Rectal smooth muscle tissue (tissue), 1 donor: ENCODE results near the gene KRTAP1-3.
"Not testable (repeated sequence)": the region's sequence is repeated elsewhere in the genome, so short reads cannot be mapped to it uniquely, and the experiment has no call there.

Source experiments
- H3K27ac ChIP-seq: one replicate; pipeline ENCODE4 v1.7.0; 2013; ENCODE audit warnings: low read depth, low read length, inconsistent platforms
- H3K27me3 ChIP-seq: one replicate; pipeline ENCODE4 v1.7.0; 2013; ENCODE audit warnings: low read length; ENCODE audit not compliant: control insufficient read depth, insufficient read depth
- H3K36me3 ChIP-seq: one replicate; pipeline ENCODE4 v1.7.0; 2013; ENCODE audit warnings: low read length; ENCODE audit not compliant: control insufficient read depth, insufficient read depth
- H3K4me1 ChIP-seq: one replicate; pipeline ENCODE4 v1.7.0; 2013; ENCODE audit warnings: low read length; ENCODE audit not compliant: control insufficient read depth, insufficient read depth
- H3K4me3 ChIP-seq: one replicate; pipeline ENCODE4 v1.7.0; 2013; ENCODE audit warnings: low read length
- H3K9ac ChIP-seq: one replicate; pipeline ENCODE4 v1.7.0; 2013; ENCODE audit warnings: low read length

The KRTAP1-3 gene

DNA sequence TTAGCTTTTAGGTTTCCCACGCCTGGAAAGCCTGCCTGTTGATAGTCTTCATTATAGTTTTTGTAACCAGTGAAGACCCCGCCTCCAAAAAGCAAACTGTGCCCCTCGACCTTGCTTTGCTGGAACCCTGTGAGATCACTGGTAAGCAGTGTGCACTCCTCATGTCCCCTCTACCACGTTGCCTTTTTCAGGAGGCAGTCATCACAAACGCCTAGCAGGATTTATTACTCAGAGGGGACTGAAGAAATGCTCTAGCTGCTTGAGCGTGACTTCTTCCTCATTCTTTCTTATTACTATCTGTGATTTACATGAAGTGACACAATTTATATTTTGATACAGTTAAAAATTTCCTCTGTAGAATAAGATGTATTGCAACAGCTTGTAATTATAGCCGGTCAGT is 19.2 kb downstream of the KRTAP1-3 start:
- no peak overlapping the region for H3K27ac ChIP-seq
- H3K4me3 ChIP-seq = no peak overlapping the region
- no peaks in the 10 kb centered on the region for H3K4me1 ChIP-seq
- no peak overlapping the region for H3K9ac ChIP-seq
- no peaks in the 10 kb centered on the region for H3K27me3 ChIP-seq
- H3K36me3 ChIP-seq = no peaks in the 10 kb centered on the region

DNA sequence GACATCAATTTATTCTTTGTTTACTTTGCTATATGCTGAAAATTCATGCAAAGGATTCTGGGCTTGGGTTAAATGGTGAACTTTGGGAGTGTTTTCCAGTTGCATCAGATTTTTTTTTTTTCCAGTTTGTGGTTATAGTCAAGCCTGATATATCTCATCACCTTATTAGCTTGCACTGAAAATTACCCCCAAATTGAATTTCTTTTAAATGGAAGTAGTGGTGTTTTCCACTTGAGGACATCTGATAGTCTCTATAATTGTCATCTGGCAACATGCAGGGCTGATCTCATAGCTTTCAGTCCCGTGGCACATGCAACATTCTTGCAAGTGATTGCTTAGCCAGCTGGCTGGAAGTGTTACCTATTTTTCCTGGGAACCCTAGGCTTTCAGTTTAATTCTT is 21.1 kb downstream of the KRTAP1-3 start:
- Histone ChIP-seq H3K27ac (no peak overlapping the region), H3K4me1 (no peaks in the 10 kb centered on the region), H3K4me3 (no peak overlapping the region), H3K36me3 (no peaks in the 10 kb centered on the region), H3K9ac (no peak overlapping the region), H3K27me3 (no peaks in the 10 kb centered on the region)

DNA sequence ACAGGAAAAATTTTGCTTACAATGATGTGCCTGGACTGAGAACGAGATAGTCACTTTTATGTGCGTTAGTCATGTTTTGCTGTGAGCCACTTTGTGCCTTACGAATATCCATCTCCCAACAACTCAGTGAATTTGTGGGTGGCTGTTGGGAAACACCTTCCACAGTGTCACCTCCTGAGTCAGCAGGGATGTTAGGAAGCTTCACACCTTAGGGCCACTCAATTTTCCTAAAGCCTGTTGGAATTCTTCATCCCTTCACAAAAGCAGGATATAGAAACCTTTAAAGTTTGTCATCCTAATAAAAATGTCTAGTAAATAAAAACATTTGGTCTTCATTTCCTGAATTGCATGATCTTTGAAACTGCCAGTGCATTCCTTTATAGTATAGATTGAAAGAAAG is 21.5 kb downstream of the KRTAP1-3 start:
- Histone ChIP-seq H3K36me3 (no peaks in the 10 kb centered on the region), H3K4me3 (no peak overlapping the region), H3K27ac (no peak overlapping the region), H3K27me3 (no peaks in the 10 kb centered on the region), H3K4me1 (no peaks in the 10 kb centered on the region), H3K9ac (no peak overlapping the region)

- Histone ChIP-seq H3K9ac (no peak overlapping the region), H3K27me3 (no peaks in the 10 kb centered on the region), H3K27ac (no peak overlapping the region), H3K4me1 (no peaks in the 10 kb centered on the region), H3K4me3 (no peak overlapping the region), H3K36me3 (no peaks in the 10 kb centered on the region)
These were observed 22.2 kb downstream of the KRTAP1-3 start for GRCh38 chr17:41012326-41013120.

GRCh38 chr17:41010441-41010840 is 24.2 kb downstream of the KRTAP1-3 start:
- Histone ChIP-seq H3K27ac (no peak overlapping the region), H3K4me3 (no peak overlapping the region), H3K36me3 (no peaks in the 10 kb centered on the region), H3K27me3 (no peaks in the 10 kb centered on the region), H3K4me1 (no peaks in the 10 kb centered on the region), H3K9ac (no peak overlapping the region)

GRCh38 chr17:41009936-41010335 is 24.7 kb downstream of the KRTAP1-3 start:
- no peak overlapping the region for H3K27ac ChIP-seq
- no peak overlapping the region for H3K9ac ChIP-seq
- no peak overlapping the region for H3K4me3 ChIP-seq
- no peaks in the 10 kb centered on the region for H3K27me3 ChIP-seq
- no peaks in the 10 kb centered on the region for H3K36me3 ChIP-seq
- no peaks in the 10 kb centered on the region for H3K4me1 ChIP-seq

DNA sequence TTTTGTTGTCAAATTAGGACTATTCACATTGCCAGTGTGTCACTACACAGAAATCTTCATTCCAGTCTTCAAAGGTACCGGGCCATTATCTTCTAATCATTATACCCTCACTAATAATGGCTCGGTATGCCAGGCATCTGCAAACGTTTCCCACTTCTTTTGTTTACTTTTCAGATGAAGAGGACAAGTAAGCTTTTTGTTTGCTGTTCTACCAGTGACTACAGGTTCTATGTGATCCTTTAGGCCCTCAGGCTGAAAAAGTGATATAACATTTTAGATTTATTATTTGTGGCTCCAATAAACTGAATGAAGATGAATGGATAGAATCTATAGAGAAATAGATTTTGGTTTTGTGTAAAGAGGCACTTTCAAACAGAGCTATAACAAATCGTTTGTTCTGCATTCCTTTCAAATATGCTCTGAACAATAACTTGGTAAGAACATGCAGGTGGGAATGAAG is 25.3 kb downstream of the KRTAP1-3 start:
- no peaks in the 10 kb centered on the region for H3K4me1 ChIP-seq

GRCh38 chr17:41008811-41009210 is 25.9 kb downstream of the KRTAP1-3 start, which contains the start of gene KRTAP3-1:
TSS of gene KRTAP3-1 (minus strand) at chr17:41009128. CDS start at chr17:41009074, 54 bp downstream.
- Histone ChIP-seq H3K27ac (no peak within 1 kb of the TSS), H3K27me3 (no peaks in the 10 kb centered on the region), H3K9ac (no peak within 1 kb of the TSS), H3K36me3 (no peaks in the 10 kb centered on the region), H3K4me3 (no peak within 1 kb of the TSS), H3K4me1 (no peaks in the 10 kb centered on the region)

More for the DNA sequence above, 25.3 kb downstream of the KRTAP1-3 start:
- Histone ChIP-seq H3K36me3 (no peaks in the 10 kb centered on the region), H3K9ac (no peak overlapping the region), H3K27ac (no peak overlapping the region), H3K4me3 (no peak overlapping the region), H3K27me3 (no peaks in the 10 kb centered on the region)

GRCh38 chr17:41004397-41004796 is 30.3 kb downstream of the KRTAP1-3 start:
- Histone ChIP-seq H3K4me3 (no peak overlapping the region), H3K36me3 (no peaks in the 10 kb centered on the region)

DNA sequence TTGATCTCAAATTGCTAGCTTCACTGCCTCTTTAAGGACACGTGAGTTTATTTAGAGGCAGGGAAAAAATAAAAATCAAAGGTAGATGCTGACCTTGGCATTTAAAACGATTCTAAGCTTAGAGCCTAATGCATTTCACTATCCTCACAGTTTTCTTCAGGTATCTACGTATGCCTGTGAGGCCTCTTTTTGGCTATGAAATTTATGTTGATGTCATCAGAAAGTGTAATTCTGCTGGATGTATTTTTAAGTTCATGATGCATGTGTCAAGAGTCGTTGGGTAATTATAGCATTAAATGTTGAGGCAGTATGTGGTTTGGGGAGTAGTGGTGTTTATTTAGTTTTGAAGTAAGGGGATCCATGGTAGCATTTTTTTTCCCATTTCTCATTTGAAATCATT is 30.7 kb downstream of the KRTAP1-3 start:
- Histone ChIP-seq H3K27ac (no peak overlapping the region), H3K27me3 (no peaks in the 10 kb centered on the region), H3K4me3 (no peak overlapping the region), H3K36me3 (no peaks in the 10 kb centered on the region), H3K9ac (no peak overlapping the region), H3K4me1 (no peaks in the 10 kb centered on the region)

More at GRCh38 chr17:41004397-41004796, 30.3 kb downstream of the KRTAP1-3 start:
- Histone ChIP-seq H3K27ac (no peak overlapping the region), H3K4me1 (no peaks in the 10 kb centered on the region), H3K27me3 (no peaks in the 10 kb centered on the region), H3K9ac (no peak overlapping the region)

DNA sequence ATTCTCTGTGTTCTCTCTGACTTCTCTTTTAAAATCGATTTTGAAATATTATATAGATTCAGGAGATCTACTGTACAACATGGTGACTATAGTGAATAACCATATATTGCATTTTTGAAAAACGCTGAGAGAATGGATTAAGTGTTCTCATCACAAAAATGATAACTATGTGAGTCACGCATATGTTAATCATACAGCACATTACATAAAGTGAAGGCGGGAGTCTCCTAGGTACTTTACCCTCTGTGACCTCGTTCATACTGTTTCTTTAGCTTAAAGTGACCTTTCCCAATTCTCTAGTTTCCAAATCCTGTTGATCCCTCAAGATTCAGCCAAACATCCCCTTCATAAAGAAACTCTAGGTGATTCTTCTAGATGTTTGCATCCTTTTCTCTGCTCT is 31.9 kb downstream of the KRTAP1-3 start:
- Histone ChIP-seq H3K9ac (no peak overlapping the region), H3K4me3 (no peak overlapping the region), H3K27me3 (no peaks in the 10 kb centered on the region), H3K36me3 (no peaks in the 10 kb centered on the region), H3K27ac (no peak overlapping the region), H3K4me1 (no peaks in the 10 kb centered on the region)

- H3K27ac ChIP-seq = no peak overlapping the region
- no peak overlapping the region for H3K4me3 ChIP-seq
- H3K9ac ChIP-seq = no peak overlapping the region
- H3K4me1 ChIP-seq = no peaks in the 10 kb centered on the region
- H3K27me3 ChIP-seq = no peaks in the 10 kb centered on the region
- no peaks in the 10 kb centered on the region for H3K36me3 ChIP-seq
These were observed 32.9 kb downstream of the KRTAP1-3 start for GRCh38 chr17:41001795-41002194.

- not testable (repeated sequence) for H3K4me1 ChIP-seq, H3K9ac ChIP-seq, H3K4me3 ChIP-seq, H3K27me3 ChIP-seq, H3K27ac ChIP-seq, H3K36me3 ChIP-seq
These were observed 35.1 kb downstream of the KRTAP1-3 start, which contains the start of gene KRTAP3-2 for GRCh38 chr17:40999563-40999962. TSS of gene KRTAP3-2 (minus strand) at chr17:40999906. CDS start at chr17:40999853, 53 bp downstream.
